SU-DHL-6 (cell line): Measurements from ENCODE around the gene EFL1.

Experiments
- CTCF ChIP-seq: fragments of 200-600 bp; sonication (generic); IDR thresholded peaks from one replicate; pipeline ENCODE4 v1.5.1; 2017; ENCODE audit warnings: antibody characterized with exemption, mild to moderate bottlenecking, low read length, moderate library complexity; ENCODE audit not compliant: insufficient read depth, poor library complexity, severe bottlenecking
- EZH2phosphoT487 ChIP-seq: fragments of 200-600 bp; sonication (generic), shearing (Covaris generic); conservative IDR thresholded peaks from 2 replicates; pipeline ENCODE4 v1.6.1; 2018; ENCODE audit warnings: mild to moderate bottlenecking, antibody characterized with exemption, low read length, moderate library complexity, mixed read lengths

- TF ChIP-seq CTCF = peak; percentile 93
- no peak for TF ChIP-seq EZH2phosphoT487
Observed at GRCh38 chr15:82108489-82109078, 153.9 kb downstream of the EFL1 start.
